Measurements from ENCODE around the gene CUX1. TPM values are rescaled to one million over a fixed set of nuclear protein-coding genes. Genes with fewer than 3 reads are reported as not detected.
A peak's percentile ranks its signal among the peaks of the same experiment; 100 is the strongest.

The CUX1 gene
- total RNA-seq, 1 experiment from 2014 or later = 53.5 TPM

GRCh38 chr7:102132209-102132752 is 314.9 kb downstream of the CUX1 start:
- Mint-ChIP-seq H3K9me3 (no peaks in the 10 kb centered on the region), H3K27ac (peak overlapping the region in 2 of 3 experiments; percentile 6 to 14; a peak in 2 of 7 replicates), H3K27me3 (ENCODE audit: low read depth) (peaks cover 2% of the 10 kb centered on the region; the same call in 1 of the 2 replicates), H3K4me3 (no peak overlapping the region), H3K36me3 (ENCODE audit: insufficient read depth in 1 of 3, low read depth in 3 of 3) (peaks cover 5 to 31% (median 11%) of the 10 kb centered on the region in 3 experiments; a peak in 5 of 7 replicates), H3K4me1 (peaks cover 3 to 14% of the 10 kb centered on the region in 2 experiments)
- H3K9ac ChIP-seq (ENCODE audit: extremely low read depth, insufficient read length, low read length) = no peak overlapping the region
- TF ChIP-seq CTCF (conservative IDR thresholded peaks at IDR 0.05) = no peak
- H2BK12ac ChIP-seq (ENCODE audit: insufficient read length, low read depth, low read length) = no peak overlapping the region
- no CpG with 5 or more reads among the region's 18 CpGs for WGBS (ENCODE audit: extremely low coverage, insufficient read length, low lambda C conversion rate)
- H3K4ac ChIP-seq (ENCODE audit: low read depth, low read length) = no peak overlapping the region
- H4K20me1 ChIP-seq (ENCODE audit: control insufficient read depth, insufficient read depth, insufficient read length) = no peaks in the 10 kb centered on the region
- no peaks in the 10 kb centered on the region for H3K4me1 ChIP-seq (ENCODE audit: insufficient read depth, low read length)
- H3K79me2 ChIP-seq (ENCODE audit: insufficient read depth, low read length) = no peaks in the 10 kb centered on the region
- H4K5ac ChIP-seq (ENCODE audit: insufficient read length, low read depth, low read length) = no peak overlapping the region
- H3K27me3 ChIP-seq (ENCODE audit: insufficient read depth, low read length) = no peaks in the 10 kb centered on the region
- DNase-seq = no peak
- H3K56ac ChIP-seq (ENCODE audit: insufficient read length, low read depth, low read length) = no peak overlapping the region
- H3K79me1 ChIP-seq (ENCODE audit: insufficient read depth, low read depth, low read length, poor library complexity, severe bottlenecking) = no peaks in the 10 kb centered on the region
- no peak overlapping the region for H2BK5ac ChIP-seq (ENCODE audit: insufficient read length, low read length)
- H3K14ac ChIP-seq (ENCODE audit: insufficient read depth, low read length) = no peak overlapping the region
- no peak overlapping the region for H2BK15ac ChIP-seq (ENCODE audit: low read depth, low read length)
- H3T11ph ChIP-seq (ENCODE audit: low read length) = no peak overlapping the region
- no peak overlapping the region for H4K8ac ChIP-seq (replicated peaks; ENCODE audit: insufficient read length, low read depth, low read length)
- H2AFZ ChIP-seq (ENCODE audit: low read length) = no peak overlapping the region
- no peak overlapping the region for H3K27ac ChIP-seq (ENCODE audit: insufficient read length, low read depth, low read length)
- H4K91ac ChIP-seq (ENCODE audit: insufficient read length, low read depth, low read length) = no peak overlapping the region
- no peaks in the 10 kb centered on the region for H3K9me3 ChIP-seq (ENCODE audit: control insufficient read depth, low read depth, low read length)
- no peak overlapping the region for H2AK5ac ChIP-seq (ENCODE audit: insufficient read length, low read length)
- no peak overlapping the region for H3K18ac ChIP-seq (ENCODE audit: insufficient read length, low read depth, low read length)
- no peaks in the 10 kb centered on the region for H3K23me2 ChIP-seq (ENCODE audit: insufficient read length, low read depth, low read length, poor library complexity, severe bottlenecking)
- H2BK120ac ChIP-seq (ENCODE audit: low read depth, low read length, poor library complexity, severe bottlenecking) = no peak overlapping the region
- H2BK20ac ChIP-seq (ENCODE audit: low read depth, low read length, poor library complexity, severe bottlenecking) = no peak overlapping the region
- H3K4me2 ChIP-seq (ENCODE audit: insufficient read depth, insufficient read length, low read length) = no peak overlapping the region
- no peak overlapping the region for H3K23ac ChIP-seq (ENCODE audit: insufficient read length, low read depth, low read length)

All from H9 (cell line).